ENCODE data around the gene PDE1C. TPM values are rescaled to one million over a fixed set of nuclear protein-coding genes. Genes with fewer than 3 reads are reported as not detected.

Gene PDE1C
- total RNA-seq, 3 donors from 2014 or later (not counting 1 experiment from before 2014, with no cell fraction given): not detected

GRCh38 chr7:31729195-31729804 lies 340.9 kb downstream of the PDE1C start:
- H3K27me3 ChIP-seq (ENCODE audit: control insufficient read depth, insufficient read depth, low read length): no peaks in the 10 kb centered on the region
- no peak overlapping the region for H3K27ac ChIP-seq (ENCODE audit: low read length)
- no peak overlapping the region for H3K27ac Mint-ChIP-seq
- H3K36me3 ChIP-seq (ENCODE audit: control insufficient read depth, insufficient read depth, low read length): no peaks in the 10 kb centered on the region
- intact Hi-C loops (cut with micrococcal nuclease): no loop called here
- H3K4me3 ChIP-seq (ENCODE audit: low read length): no peak overlapping the region
- no peak for TF ChIP-seq CTCF (IDR thresholded peaks at IDR 0.05)
- no peak overlapping the region for H3K4me3 Mint-ChIP-seq
- no peaks in the 10 kb centered on the region for H3K9me3 ChIP-seq (ENCODE audit: control insufficient read depth, insufficient read depth, low read length)
- peaks cover 0 to 3% of the 10 kb centered on the region in 2 donors for H3K27me3 Mint-ChIP-seq (ENCODE audit: low read depth in 2 of 2)
- H3K4me1 ChIP-seq (ENCODE audit: control insufficient read depth, insufficient read depth, low read length): no peaks in the 10 kb centered on the region
- H3K36me3 Mint-ChIP-seq: no peaks in the 10 kb centered on the region
- H3K9me3 Mint-ChIP-seq: no peaks in the 10 kb centered on the region
- DNase-seq (no peak), ATAC-seq (no peak)
- no peaks in the 10 kb centered on the region for H3K4me1 Mint-ChIP-seq
- WGBS (ENCODE audit: insufficient coverage): 86% methylated on average over 2 of the region's 3 CpGs

- no peaks in the 10 kb centered on the region for H3K27me3 Mint-ChIP-seq (ENCODE audit: low read depth in 2 of 2)
- H3K36me3 Mint-ChIP-seq: no peaks in the 10 kb centered on the region
- DNase-seq: no peak
- H3K4me1 Mint-ChIP-seq: no peaks in the 10 kb centered on the region
- no peak overlapping the region for H3K27ac Mint-ChIP-seq
- Histone ChIP-seq H3K27ac (ENCODE audit: low read length) (no peak overlapping the region), H3K9me3 (ENCODE audit: control insufficient read depth, insufficient read depth, low read length) (no peaks in the 10 kb centered on the region), H3K27me3 (ENCODE audit: control insufficient read depth, insufficient read depth, low read length) (no peaks in the 10 kb centered on the region), H3K4me1 (ENCODE audit: control insufficient read depth, insufficient read depth, low read length) (no peaks in the 10 kb centered on the region), H3K36me3 (ENCODE audit: control insufficient read depth, insufficient read depth, low read length) (no peaks in the 10 kb centered on the region), H3K4me3 (ENCODE audit: low read length) (no peak overlapping the region)
- ATAC-seq: no peak
- intact Hi-C loops (cut with micrococcal nuclease): no loop called here
- no peak overlapping the region for H3K4me3 Mint-ChIP-seq
- no peak for TF ChIP-seq CTCF (IDR thresholded peaks at IDR 0.05)
- WGBS (ENCODE audit: insufficient coverage): 88% methylated on average over 3 of the region's 3 CpGs
- H3K9me3 Mint-ChIP-seq: no peaks in the 10 kb centered on the region
Observed at GRCh38 chr7:31724696-31725095, 345.5 kb downstream of the PDE1C start.

- Histone ChIP-seq H3K4me3 (ENCODE audit: low read length) (no peak overlapping the region), H3K27me3 (ENCODE audit: control insufficient read depth, insufficient read depth, low read length) (no peaks in the 10 kb centered on the region), H3K9me3 (ENCODE audit: control insufficient read depth, insufficient read depth, low read length) (no peaks in the 10 kb centered on the region), H3K36me3 (ENCODE audit: control insufficient read depth, insufficient read depth, low read length) (no peaks in the 10 kb centered on the region), H3K4me1 (ENCODE audit: control insufficient read depth, insufficient read depth, low read length) (no peaks in the 10 kb centered on the region), H3K27ac (ENCODE audit: low read length) (no peak overlapping the region)
- DNase-seq: no peak
- no peaks in the 10 kb centered on the region for H3K9me3 Mint-ChIP-seq
- no peak for ATAC-seq
- no peaks in the 10 kb centered on the region for H3K27me3 Mint-ChIP-seq (ENCODE audit: low read depth in 2 of 2)
- no peaks in the 10 kb centered on the region for H3K36me3 Mint-ChIP-seq
- WGBS (ENCODE audit: insufficient coverage): 88% methylated on average over 7 of the region's 8 CpGs
- intact Hi-C loops (cut with micrococcal nuclease): no loop called here
- no peak overlapping the region for H3K27ac Mint-ChIP-seq
- H3K4me3 Mint-ChIP-seq: no peak overlapping the region
- no peak for TF ChIP-seq CTCF (IDR thresholded peaks at IDR 0.05)
- H3K4me1 Mint-ChIP-seq: no peaks in the 10 kb centered on the region
Observed at GRCh38 chr7:31720366-31720765, 349.8 kb downstream of the PDE1C start.

- Histone ChIP-seq H3K9me3 (ENCODE audit: control insufficient read depth, insufficient read depth, low read length) (no peaks in the 10 kb centered on the region), H3K27me3 (ENCODE audit: control insufficient read depth, insufficient read depth, low read length) (no peaks in the 10 kb centered on the region), H3K4me1 (ENCODE audit: control insufficient read depth, insufficient read depth, low read length) (no peaks in the 10 kb centered on the region), H3K27ac (ENCODE audit: low read length) (no peak overlapping the region), H3K36me3 (ENCODE audit: control insufficient read depth, insufficient read depth, low read length) (no peaks in the 10 kb centered on the region), H3K4me3 (ENCODE audit: low read length) (no peak overlapping the region)
- ATAC-seq: no peak
- no peak overlapping the region for H3K27ac Mint-ChIP-seq
- peaks cover 2 to 10% of the 10 kb centered on the region in 2 donors for H3K9me3 Mint-ChIP-seq
- 80% methylated on average over 1 of the region's 1 CpG for WGBS (ENCODE audit: insufficient coverage)
- TF ChIP-seq CTCF (IDR thresholded peaks at IDR 0.05): no peak
- H3K4me1 Mint-ChIP-seq: no peaks in the 10 kb centered on the region
- H3K4me3 Mint-ChIP-seq: no peak overlapping the region
- no peak for DNase-seq
- no peaks in the 10 kb centered on the region for H3K36me3 Mint-ChIP-seq
- no peaks in the 10 kb centered on the region for H3K27me3 Mint-ChIP-seq (ENCODE audit: low read depth in 2 of 2)
- intact Hi-C loops (cut with micrococcal nuclease): no loop called here
Observed at GRCh38 chr7:31716355-31716754, 353.9 kb downstream of the PDE1C start.

Data from natural killer cell (primary cell).